HG03108 (cell line): ENCODE results near the gene PPID.
A peak's percentile ranks its signal among the peaks of the same experiment; 100 is the strongest.
"Not testable (repeated sequence)": the region's sequence is repeated elsewhere in the genome, so short reads cannot be mapped to it uniquely, and the experiment has no call there.

ENCODE experiments used
- ATAC-seq: cut with Tn5 transposase; IDR thresholded peaks from one replicate; pipeline ENCODE4 v1.9.1; 2021; ENCODE audit warnings: moderate library complexity; ENCODE audit not compliant: unreplicated experiment

Gene PPID

GRCh38 chr4:158738866-158739265 is 15.7 kb upstream of the PPID start:
- no peak for ATAC-seq

DNA sequence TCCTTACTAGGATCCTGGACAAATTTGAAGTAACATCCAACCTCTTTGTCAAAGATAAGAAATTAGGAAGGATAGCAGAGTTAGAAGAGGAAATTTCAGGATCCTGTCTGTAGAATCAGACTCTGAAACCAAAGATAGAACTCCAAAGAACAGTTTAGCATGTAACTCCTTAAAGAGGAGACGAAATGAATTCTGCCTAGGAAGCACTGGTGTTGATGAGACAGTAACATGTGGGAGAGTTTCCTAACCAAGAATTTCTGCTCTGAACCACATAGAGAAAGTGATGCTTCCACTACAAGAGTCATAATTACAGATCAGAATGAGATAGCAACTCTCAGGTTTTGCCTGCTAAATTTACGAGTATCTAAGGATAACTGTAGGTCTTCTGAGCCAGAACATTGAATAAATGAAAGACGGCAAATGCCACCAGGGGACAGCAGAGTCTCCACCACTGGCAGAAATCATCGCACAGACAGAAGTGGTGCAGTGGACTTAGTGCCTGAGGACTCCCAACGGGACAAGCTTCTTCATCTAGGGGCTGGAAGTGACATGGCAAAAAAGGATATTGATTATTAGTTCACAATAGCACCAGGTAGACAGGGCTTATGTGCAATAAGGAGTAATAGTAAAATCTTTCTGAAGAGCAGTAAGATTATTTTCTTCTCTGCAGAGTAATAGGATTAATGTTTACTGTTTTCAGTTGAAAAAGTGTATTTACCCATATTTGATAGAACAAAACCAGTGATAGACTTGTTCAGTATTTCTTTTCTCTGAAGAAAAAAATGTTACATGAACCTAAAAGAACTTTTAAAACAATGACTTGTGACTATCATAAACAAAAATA is 6.7 kb upstream of the PPID start:
- peak; percentile 83 for ATAC-seq

DNA sequence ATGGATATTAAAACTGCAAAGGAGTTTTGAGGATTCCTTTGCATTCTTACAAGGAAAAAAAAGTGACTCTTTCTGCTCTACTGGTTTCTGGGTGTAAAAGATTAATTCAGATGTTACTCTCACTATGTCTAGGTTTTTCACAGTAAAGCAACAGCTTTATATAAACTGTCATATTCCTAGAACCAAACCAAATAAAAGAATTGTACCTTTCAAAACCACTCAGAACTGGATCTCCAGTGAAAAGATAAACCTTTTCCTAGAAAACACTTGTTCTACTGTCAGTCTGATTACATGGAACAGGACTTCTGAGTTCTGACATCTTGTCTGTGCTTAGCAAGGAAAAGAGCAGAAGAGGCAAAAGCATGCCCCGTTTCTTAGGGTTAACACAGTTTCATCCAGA is 5.0 kb upstream of the PPID start:
- no peak for ATAC-seq

GRCh38 chr4:158726633-158727032 is 3.4 kb upstream of the PPID start:
- no peak for ATAC-seq

DNA sequence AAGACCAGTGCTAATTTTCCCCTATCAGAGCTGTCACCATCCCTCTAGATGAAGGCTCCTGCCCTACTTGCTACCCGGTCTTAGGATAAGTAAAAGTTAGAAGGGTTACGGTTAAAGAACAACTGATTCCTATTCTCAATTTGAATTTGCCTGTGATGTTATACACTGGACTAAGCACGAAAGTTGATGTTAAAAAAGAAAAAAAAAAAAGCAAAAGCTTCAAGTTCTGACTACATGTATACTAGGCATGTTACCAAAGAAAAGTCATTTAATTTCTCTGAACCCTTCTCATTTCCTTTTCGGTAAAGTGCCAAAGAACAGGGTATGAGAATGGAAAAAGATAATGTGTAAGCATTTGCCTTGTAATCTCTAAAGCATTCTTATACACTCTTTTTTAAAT is 1.4 kb upstream of the PPID start:
- ATAC-seq = no peak

- no peak for ATAC-seq
Observed at GRCh38 chr4:158722291-158722916, 792 bp downstream of the PPID start.

GRCh38 chr4:158721680-158722079 is 1.5 kb downstream of the PPID start:
- ATAC-seq = no peak

DNA sequence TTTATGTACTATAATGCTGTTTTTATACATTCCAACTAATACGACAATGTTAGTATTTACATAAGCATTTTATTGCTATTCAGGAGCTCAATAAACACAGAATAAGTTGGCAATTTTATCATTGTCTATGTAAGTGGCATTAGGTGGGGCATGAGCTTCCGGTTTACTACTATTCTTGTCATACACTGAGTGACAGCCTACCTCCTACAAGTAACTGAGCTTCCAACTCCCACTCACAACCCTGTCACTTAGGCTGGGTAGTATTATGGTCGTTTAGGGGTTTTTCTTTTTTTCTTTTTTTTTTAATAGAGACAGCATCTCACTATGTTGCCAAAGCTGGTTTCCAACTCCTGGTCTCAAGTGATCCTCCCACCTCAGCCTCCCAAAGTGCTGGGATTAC is 7.4 kb downstream of the PPID start:
- ATAC-seq = no peak

DNA sequence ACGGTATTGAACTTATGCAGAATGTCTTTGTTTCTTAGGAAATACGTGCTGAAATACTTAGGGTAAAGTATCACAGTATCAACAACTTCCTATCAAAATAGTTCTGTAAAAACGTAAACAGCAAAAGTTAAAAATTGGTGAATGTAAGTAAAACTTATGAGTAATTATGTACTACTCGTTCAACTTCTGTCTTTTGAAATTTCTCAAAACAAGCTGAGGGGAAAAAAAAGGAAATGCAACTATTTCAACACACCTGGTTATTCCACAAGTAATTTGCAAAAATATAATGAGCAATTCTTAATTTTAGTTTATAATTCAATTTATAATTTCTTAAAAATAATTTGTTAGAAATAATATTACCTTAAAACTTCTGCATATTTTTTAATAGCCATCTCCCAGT is 8.3 kb downstream of the PPID start:
- ATAC-seq = no peak

DNA sequence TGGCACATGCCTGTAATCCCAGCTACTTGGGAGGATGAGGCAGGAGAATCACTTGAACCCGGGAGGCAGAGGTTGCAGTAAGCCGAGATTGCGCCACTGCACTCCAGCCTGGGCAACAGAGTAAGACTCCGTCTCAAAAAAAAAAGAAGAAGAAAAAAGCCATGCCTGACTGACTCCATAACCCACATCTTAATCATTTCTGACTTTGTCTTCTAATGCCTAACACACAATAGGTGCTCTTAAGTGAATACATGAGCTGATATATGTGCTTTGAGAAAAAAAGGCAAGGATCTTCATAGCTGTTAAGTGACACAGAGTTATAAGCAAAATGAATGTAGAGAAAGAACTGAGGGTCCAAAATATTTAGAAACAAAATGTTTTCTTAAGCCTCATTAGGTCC is 10.6 kb downstream of the PPID start:
- not testable (repeated sequence) for ATAC-seq

- ATAC-seq = no peak
Observed at GRCh38 chr4:158710814-158711213, 12.4 kb downstream of the PPID start.

GRCh38 chr4:158704274-158704673 is 18.9 kb downstream of the PPID start:
- ATAC-seq = no peak

GRCh38 chr4:158688813-158689212 is 34.4 kb downstream of the PPID start:
- no peak for ATAC-seq

DNA sequence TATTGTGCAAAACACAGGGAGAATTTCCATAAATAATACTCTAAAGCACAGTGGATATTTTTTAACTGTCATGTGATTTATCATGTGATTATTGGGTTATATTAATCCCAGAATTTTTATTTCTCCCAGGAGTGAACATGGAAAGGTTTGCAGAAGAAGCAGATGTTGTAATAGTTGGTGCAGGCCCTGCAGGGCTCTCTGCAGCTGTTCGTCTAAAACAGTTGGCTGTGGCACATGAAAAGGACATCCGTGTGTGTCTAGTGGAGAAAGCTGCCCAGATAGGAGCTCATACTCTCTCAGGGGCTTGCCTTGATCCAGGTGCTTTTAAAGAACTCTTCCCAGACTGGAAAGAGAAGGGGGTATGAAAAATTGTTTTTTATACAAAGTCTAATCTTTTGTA is 41.1 kb downstream of the PPID start:
- ATAC-seq = no peak

DNA sequence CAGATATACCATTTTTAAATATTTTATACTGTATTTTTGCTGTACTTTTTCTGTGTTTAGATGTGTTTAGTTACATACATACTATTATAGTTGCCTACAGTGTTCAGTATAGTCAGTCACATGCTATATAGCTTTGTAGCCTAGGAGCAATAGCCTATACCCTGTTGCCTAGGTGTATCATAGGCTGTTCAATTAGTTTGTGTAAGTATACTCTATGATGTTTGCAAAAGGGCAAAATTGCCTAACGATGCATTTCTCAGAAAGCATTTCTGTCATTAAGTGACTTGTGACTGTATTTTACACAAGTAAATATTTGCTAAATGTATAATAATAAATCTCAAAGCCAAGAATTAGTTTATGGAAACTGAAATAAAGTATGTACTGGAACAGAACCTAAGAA is 41.6 kb downstream of the PPID start:
- no peak for ATAC-seq

DNA sequence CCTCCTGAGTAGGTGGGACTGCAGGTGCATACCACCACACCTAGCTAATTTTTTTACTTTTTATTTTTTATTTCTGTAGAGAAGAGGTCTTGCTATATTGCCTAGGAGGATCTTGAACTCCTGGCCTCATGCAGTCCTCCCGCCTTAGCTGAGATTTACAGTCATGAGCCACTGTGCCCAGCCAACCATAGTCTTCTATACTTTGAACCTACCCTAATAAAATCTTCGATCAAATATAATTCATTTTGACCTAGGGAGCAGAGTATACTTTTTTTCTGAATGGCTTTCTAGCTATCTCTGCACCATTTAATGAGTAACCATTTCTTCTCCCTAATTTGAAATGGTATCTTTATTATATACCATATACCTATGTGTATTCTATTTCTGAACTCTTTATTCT is 44.4 kb downstream of the PPID start:
- no peak for ATAC-seq

DNA sequence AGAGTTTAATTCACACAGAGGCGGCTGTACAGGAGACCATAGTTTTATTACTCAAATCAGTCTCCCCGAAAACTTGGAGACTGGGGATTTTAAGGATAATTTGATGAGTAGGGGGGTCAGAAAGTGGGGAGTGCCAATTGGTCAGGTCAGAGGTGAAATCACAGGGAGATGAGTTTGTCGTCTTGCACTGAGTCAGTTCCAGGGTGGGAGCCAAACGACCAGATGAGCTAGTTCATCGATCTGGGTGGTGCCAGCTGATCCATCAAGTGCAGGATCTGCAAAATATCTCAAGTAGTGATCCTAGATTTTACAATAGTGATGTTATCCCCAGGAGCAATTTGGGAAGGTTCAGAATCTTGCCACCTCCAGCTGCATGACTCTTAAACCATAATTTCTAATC is 47.1 kb downstream of the PPID start:
- no peak for ATAC-seq

- ATAC-seq = no peak
Observed at GRCh38 chr4:158673633-158674032, 49.6 kb downstream of the PPID start.

DNA sequence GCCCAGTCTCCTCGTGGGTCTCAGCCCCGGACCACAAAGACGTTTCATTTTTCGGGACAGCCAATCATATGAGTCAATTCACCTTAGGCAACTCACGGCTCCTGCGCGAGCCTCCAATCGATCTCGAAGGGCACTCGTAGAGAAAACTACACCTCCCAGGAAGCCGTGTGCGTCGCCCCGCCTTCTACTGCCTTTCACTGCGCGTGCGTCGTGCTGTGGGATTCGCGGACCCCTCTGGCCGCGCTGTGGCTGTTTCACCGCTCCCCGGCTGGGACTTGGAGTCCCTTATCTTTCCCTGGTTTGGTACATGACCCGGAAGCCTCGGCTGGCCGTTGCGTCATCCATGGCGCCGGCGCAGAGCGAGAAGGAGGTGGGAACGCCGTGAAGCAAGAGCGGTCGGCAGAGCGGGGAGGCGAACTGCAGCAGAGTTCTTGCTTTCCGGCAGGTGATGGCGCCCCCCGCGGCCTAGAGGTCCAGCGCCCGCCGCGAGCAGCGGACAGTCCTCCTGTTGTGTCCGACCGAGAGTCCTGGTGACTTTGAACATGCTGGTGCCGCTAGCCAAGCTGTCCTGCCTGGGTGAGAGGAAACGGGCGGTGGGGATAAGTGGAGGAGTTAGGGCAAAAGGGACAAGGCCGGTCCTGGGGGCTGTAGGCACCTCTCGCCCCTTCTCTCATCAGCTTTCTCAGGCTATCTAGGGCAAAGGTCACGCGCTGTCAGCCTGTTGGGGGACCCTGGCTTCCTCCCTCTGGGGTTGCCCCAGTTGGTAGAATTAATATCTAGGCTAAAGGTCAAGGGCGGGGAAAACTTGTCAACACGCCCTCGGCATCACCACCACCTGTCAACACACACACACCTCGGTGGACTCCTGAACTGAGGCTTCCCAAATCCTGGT is 51.0 kb downstream of the PPID start, which contains the start of gene ETFDH:
Gene ETFDH, plus strand, starts transcription at position 382 of the 892 bp plus-strand sequence. Its CDS starts 161 bp downstream, at position 543.
- ATAC-seq = peak; percentile 82

- no peak for ATAC-seq
Observed at GRCh38 chr4:158671665-158671914, 51.6 kb downstream of the PPID start, which contains the start of gene C4orf46. Gene C4orf46, minus strand, starts transcription at chr4:158671887. Its CDS starts 86 bp downstream, at chr4:158671801.

DNA sequence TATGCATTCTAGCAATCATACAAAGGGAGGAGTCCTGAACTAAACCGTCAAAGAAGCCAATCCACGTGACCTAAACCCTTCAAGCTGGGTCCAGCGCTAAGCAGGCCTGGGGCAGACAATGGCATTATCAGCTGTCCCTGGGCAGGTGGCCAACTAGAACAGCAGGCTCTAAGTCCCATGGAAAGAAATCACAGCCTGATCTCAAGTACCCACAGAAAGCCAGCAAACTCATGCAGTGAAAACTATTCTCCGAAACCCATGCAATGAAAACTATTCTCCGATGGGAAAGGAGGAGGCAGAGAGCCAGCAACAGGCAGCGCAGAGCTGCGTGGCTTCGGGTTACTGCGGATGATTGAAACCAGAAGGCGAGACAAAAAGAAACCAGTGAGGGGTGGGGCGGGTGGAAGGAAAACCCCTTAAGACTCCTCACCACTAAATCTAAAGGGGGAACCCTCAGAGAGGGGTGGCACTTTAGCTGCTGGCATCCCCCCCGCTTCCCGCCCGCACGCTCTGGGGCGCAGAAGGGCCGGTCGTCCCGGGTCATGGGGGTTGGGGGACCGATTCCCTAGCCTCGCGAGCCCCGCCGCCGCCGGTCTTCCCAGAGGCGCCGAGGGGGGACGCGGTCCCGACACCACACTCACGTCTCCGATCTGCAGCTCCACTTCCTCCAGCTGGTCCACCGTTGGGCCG is 52.1 kb downstream of the PPID start:
- peak; percentile 18 for ATAC-seq
